COLO668 (cell line): ENCODE data around the gene RARRES2.

ENCODE experiments used
- DNase-seq: peaks from one replicate; lab custom pipeline; 2025; ENCODE audit not compliant: unreplicated experiment; lab: John Stamatoyannopoulos, UW

The RARRES2 gene

GRCh38 chr7:150377196-150377595 lies 35.8 kb upstream of the RARRES2 start:
- DNase-seq, result no peak

- no peak for DNase-seq
Measured at GRCh38 chr7:150376560-150376959, 35.1 kb upstream of the RARRES2 start.

- no peak for DNase-seq
Measured at GRCh38 chr7:150375662-150376521, 34.5 kb upstream of the RARRES2 start.

- DNase-seq, result no peak
Measured at GRCh38 chr7:150374472-150374871, 33.0 kb upstream of the RARRES2 start.

GRCh38 chr7:150374026-150374425 lies 32.6 kb upstream of the RARRES2 start:
- DNase-seq, result no peak

GRCh38 chr7:150373049-150373801 lies 31.8 kb upstream of the RARRES2 start:
- DNase-seq, result no peak

GRCh38 chr7:150372271-150373048 lies 31.0 kb upstream of the RARRES2 start:
- no peak for DNase-seq

- DNase-seq, result no peak
Measured at GRCh38 chr7:150371996-150372270, 30.5 kb upstream of the RARRES2 start.

- DNase-seq, result no peak
Measured at GRCh38 chr7:150371131-150371995, 29.9 kb upstream of the RARRES2 start.

GRCh38 chr7:150370612-150371071 lies 29.2 kb upstream of the RARRES2 start:
- no peak for DNase-seq

GRCh38 chr7:150369748-150370501 lies 28.5 kb upstream of the RARRES2 start:
- no peak for DNase-seq

GRCh38 chr7:150368884-150369747 lies 27.7 kb upstream of the RARRES2 start:
- peak; percentile 74 for DNase-seq

GRCh38 chr7:150368096-150368883 lies 26.9 kb upstream of the RARRES2 start, which contains the start of gene REPIN1:
Gene REPIN1 (plus strand): TSS chr7:150368822. CDS start chr7:150369712, 890 bp downstream.
- DNase-seq, result peak; percentile 95

- DNase-seq, result no peak
Measured at GRCh38 chr7:150367677-150368095, 26.3 kb upstream of the RARRES2 start.

- no peak for DNase-seq
Measured at GRCh38 chr7:150365673-150366398, 24.4 kb upstream of the RARRES2 start.

- DNase-seq, result no peak
Measured at GRCh38 chr7:150365194-150365593, 23.8 kb upstream of the RARRES2 start.

- no peak for DNase-seq
Measured at GRCh38 chr7:150363872-150364271, 22.4 kb upstream of the RARRES2 start.
